RWPE2 (cell line): ENCODE measurements around the gene SRL.

Experiments used
- ATAC-seq: fragments of 200-7000 bp; cut with Tn5 transposase; 3 replicates; pipeline ENCODE4 v1.9.1; 2021; ENCODE audit warnings: low read depth
- DNase-seq: peaks from one replicate; pipeline ENCODE4 v3.0.0-alpha.2; 2020; ENCODE audit warnings: low spot score
- H3K27ac ChIP-seq: fragments of 450-650 bp; 2 replicates; pipeline ENCODE4 v1.5.1; 2017; ENCODE audit warnings: mild to moderate bottlenecking; ENCODE audit not compliant: poor library complexity, severe bottlenecking
- H3K27me3 ChIP-seq: fragments of 250-450 bp; sonication (Bioruptor Pico); 2 replicates; pipeline ENCODE4 v1.5.1; 2021; ENCODE audit warnings: mild to moderate bottlenecking, moderate library complexity; ENCODE audit not compliant: insufficient read depth, poor library complexity, severe bottlenecking
- H3K36me3 ChIP-seq: fragments of 250-450 bp; sonication (Bioruptor Pico); 2 replicates; pipeline ENCODE4 v1.5.1; 2020; ENCODE audit warnings: low read depth, mild to moderate bottlenecking, moderate library complexity
- H3K4me1 ChIP-seq: fragments of 250-450 bp; sonication (Bioruptor Pico); 2 replicates; pipeline ENCODE4 v1.5.1; 2021; ENCODE audit warnings: mild to moderate bottlenecking, moderate library complexity; ENCODE audit not compliant: insufficient read depth, poor library complexity, severe bottlenecking
- H3K4me3 ChIP-seq: fragments of 250-450 bp; sonication (Bioruptor Pico); 2 replicates; pipeline ENCODE4 v1.5.1; 2021; ENCODE audit warnings: mild to moderate bottlenecking, moderate library complexity; ENCODE audit not compliant: severe bottlenecking
- H3K9me3 ChIP-seq: fragments of 250-450 bp; sonication (Bioruptor Pico); 2 replicates; pipeline ENCODE4 v1.5.1; 2021; ENCODE audit warnings: mild to moderate bottlenecking, moderate library complexity; ENCODE audit not compliant: severe bottlenecking
- CTCF ChIP-seq: fragments of 450-650 bp; IDR thresholded peaks from one replicate; pipeline ENCODE4 v1.5.1; 2017; ENCODE audit warnings: mild to moderate bottlenecking, moderate library complexity; ENCODE audit not compliant: poor library complexity, severe bottlenecking

The SRL gene

GRCh38 chr16:4249530-4250308 lies 7.8 kb upstream of the SRL start:
- no peak for ATAC-seq
- TF ChIP-seq CTCF: no peak
- Histone ChIP-seq H3K4me1 (no peaks in the 10 kb centered on the region), H3K27me3 (no peaks in the 10 kb centered on the region), H3K36me3 (no peaks in the 10 kb centered on the region), H3K9me3 (no peaks in the 10 kb centered on the region), H3K4me3 (no peak overlapping the region), H3K27ac (no peak overlapping the region)
- no peak for DNase-seq

- Histone ChIP-seq H3K27me3 (no peaks in the 10 kb centered on the region), H3K36me3 (no peaks in the 10 kb centered on the region), H3K27ac (no peak overlapping the region), H3K4me3 (no peak overlapping the region), H3K9me3 (no peaks in the 10 kb centered on the region), H3K4me1 (no peaks in the 10 kb centered on the region)
- no peak for TF ChIP-seq CTCF
- ATAC-seq: no peak
- DNase-seq: no peak
Observed at GRCh38 chr16:4247460-4247784, 5.5 kb upstream of the SRL start.

GRCh38 chr16:4246777-4247459 lies 5.0 kb upstream of the SRL start:
- ATAC-seq (no peak), DNase-seq (no peak)
- no peaks in the 10 kb centered on the region for H3K4me1 ChIP-seq
- no peak for TF ChIP-seq CTCF
- H3K9me3 ChIP-seq: no peaks in the 10 kb centered on the region
- no peaks in the 10 kb centered on the region for H3K36me3 ChIP-seq
- H3K27ac ChIP-seq: no peak overlapping the region
- no peaks in the 10 kb centered on the region for H3K27me3 ChIP-seq
- no peak overlapping the region for H3K4me3 ChIP-seq

GRCh38 chr16:4245077-4245791 lies 3.4 kb upstream of the SRL start:
- no peak overlapping the region for H3K27ac ChIP-seq

More at GRCh38 chr16:4245077-4245791, 3.4 kb upstream of the SRL start:
- ATAC-seq (no peak), DNase-seq (no peak)
- Histone ChIP-seq H3K9me3 (no peaks in the 10 kb centered on the region), H3K4me1 (no peaks in the 10 kb centered on the region), H3K27me3 (no peaks in the 10 kb centered on the region), H3K4me3 (no peak overlapping the region), H3K36me3 (no peaks in the 10 kb centered on the region)
- no peak for TF ChIP-seq CTCF
